Mesenchymal stem cell (in vitro differentiated cells and primary cell): ENCODE results near the gene CEMIP.

Experiments
- DNase-seq: peaks from one replicate; pipeline ENCODE4 v3.0.0-alpha.2; 2013
- H2AFZ ChIP-seq: one replicate; pipeline ENCODE4 v1.6.1; 2013; ENCODE audit warnings: low read depth, mild to moderate bottlenecking, control low read depth, inconsistent platforms, low read length, moderate library complexity
- H2AK5ac ChIP-seq: 2 replicates; pipeline ENCODE4 v1.6.1; 2013; ENCODE audit warnings: low read length, moderate library complexity, mild to moderate bottlenecking, inconsistent platforms; ENCODE audit not compliant: severe bottlenecking
- H2BK120ac ChIP-seq: one replicate; pipeline ENCODE4 v1.6.1; 2013; ENCODE audit warnings: low read depth, mild to moderate bottlenecking, inconsistent platforms, low read length, moderate library complexity
- H2BK12ac ChIP-seq, 2 experiments: one replicate each; pipeline ENCODE4 v1.6.1; 2013; ENCODE audit warnings: inconsistent platforms in 2 of 2, low read length in 2 of 2, mild to moderate bottlenecking in 2 of 2, moderate library complexity in 2 of 2, control low read depth in 1 of 2
- H2BK15ac ChIP-seq: one replicate; pipeline ENCODE4 v1.6.1; 2013; ENCODE audit warnings: mild to moderate bottlenecking, low read depth, inconsistent platforms; ENCODE audit not compliant: poor library complexity, severe bottlenecking
- H2BK5ac ChIP-seq: 2 replicates; pipeline ENCODE4 v1.6.1; 2013; ENCODE audit warnings: low read depth, mild to moderate bottlenecking, low read length, control low read depth, inconsistent platforms; ENCODE audit not compliant: poor library complexity, severe bottlenecking
- H3K14ac ChIP-seq, 2 experiments: one replicate each; pipeline ENCODE4 v1.6.1; 2013; ENCODE audit warnings: inconsistent platforms in 2 of 2, low read length in 2 of 2, control low read depth in 1 of 2, mild to moderate bottlenecking in 1 of 2, moderate library complexity in 1 of 2
- H3K18ac ChIP-seq, 2 experiments: one replicate each; pipeline ENCODE4 v1.6.1; 2013; ENCODE audit warnings: inconsistent platforms in 2 of 2, low read length in 2 of 2, control low read depth in 1 of 2, low read depth in 1 of 2, mild to moderate bottlenecking in 1 of 2
- H3K23ac ChIP-seq, 2 experiments: one replicate each; pipeline ENCODE4 v1.6.1; 2013; ENCODE audit warnings: inconsistent platforms in 2 of 2, low read length in 2 of 2, mild to moderate bottlenecking in 2 of 2, moderate library complexity in 2 of 2, control low read depth in 1 of 2
- H3K27ac ChIP-seq: 2 replicates; pipeline ENCODE4 v1.5.1; 2013; ENCODE audit warnings: mild to moderate bottlenecking, moderate library complexity, low read length, control low read depth, inconsistent platforms; ENCODE audit not compliant: poor library complexity, severe bottlenecking
- H3K27me3 ChIP-seq, 2 experiments: 2 replicates each; pipeline versions ENCODE4 v1.6.1 to v1.7.0; 2013; ENCODE audit warnings: low read length in 2 of 2, mild to moderate bottlenecking in 2 of 2, moderate library complexity in 2 of 2, control low read depth in 1 of 2, inconsistent platforms in 1 of 2; ENCODE audit not compliant: control insufficient read depth in 1 of 2, insufficient read depth in 1 of 2
- H3K36me3 ChIP-seq, 2 experiments: 2 replicates each; pipeline versions ENCODE4 v1.6.1 to v1.7.0; 2013; ENCODE audit warnings: low read length in 2 of 2, control low read depth in 1 of 2, inconsistent platforms in 1 of 2, low read depth in 1 of 2, mild to moderate bottlenecking in 1 of 2; ENCODE audit not compliant: insufficient read depth in 2 of 2, control insufficient read depth in 1 of 2
- H3K4ac ChIP-seq, 2 experiments: one replicate each; pipeline ENCODE4 v1.6.1; 2013; ENCODE audit warnings: inconsistent platforms in 2 of 2, low read length in 2 of 2, mild to moderate bottlenecking in 2 of 2, moderate library complexity in 2 of 2, control low read depth in 1 of 2, low read depth in 1 of 2
- H3K4me1 ChIP-seq: 2 replicates; pipeline ENCODE4 v1.6.1; 2013; ENCODE audit warnings: low read depth, low read length, control low read depth; ENCODE audit not compliant: control insufficient read depth, insufficient read depth
- H3K4me2 ChIP-seq: 2 replicates; pipeline ENCODE4 v1.6.1; 2013; ENCODE audit warnings: low read length, mild to moderate bottlenecking, inconsistent platforms; ENCODE audit not compliant: poor library complexity, severe bottlenecking
- H3K4me3 ChIP-seq, 2 experiments: 2 replicates each; pipeline versions ENCODE4 v1.5.1 to v1.7.0; 2013; ENCODE audit warnings: low read length in 2 of 2, mild to moderate bottlenecking in 2 of 2, control low read depth in 1 of 2, low read depth in 1 of 2; ENCODE audit not compliant: insufficient read depth in 1 of 2
- H3K79me1 ChIP-seq: replicated peaks from 2 replicates; pipeline ENCODE4 v1.6.1; 2013; ENCODE audit warnings: mild to moderate bottlenecking, control low read depth, low read length, inconsistent platforms; ENCODE audit not compliant: poor library complexity, severe bottlenecking
- H3K9ac ChIP-seq: 2 replicates; pipeline ENCODE4 v1.7.0; 2013; ENCODE audit warnings: mild to moderate bottlenecking, low read length, moderate library complexity
- H3K9me3 ChIP-seq: 2 replicates; pipeline ENCODE4 v1.7.0; 2013; ENCODE audit warnings: mild to moderate bottlenecking, low read length; ENCODE audit not compliant: control insufficient read depth
- H4K8ac ChIP-seq: one replicate; pipeline ENCODE4 v1.6.1; 2013; ENCODE audit warnings: inconsistent platforms, mild to moderate bottlenecking, low read length, moderate library complexity
- H4K91ac ChIP-seq: one replicate; pipeline ENCODE4 v1.6.1; 2013; ENCODE audit warnings: mild to moderate bottlenecking, low read length, inconsistent platforms
- WGBS: methylation state at CpG from one replicate; pipeline ENCODE4 v1.1.7; 2013; ENCODE audit warnings: mixed read lengths; 5-methylcytosine and 5-hydroxymethylcytosine counted together

CEMIP gene

DNA sequence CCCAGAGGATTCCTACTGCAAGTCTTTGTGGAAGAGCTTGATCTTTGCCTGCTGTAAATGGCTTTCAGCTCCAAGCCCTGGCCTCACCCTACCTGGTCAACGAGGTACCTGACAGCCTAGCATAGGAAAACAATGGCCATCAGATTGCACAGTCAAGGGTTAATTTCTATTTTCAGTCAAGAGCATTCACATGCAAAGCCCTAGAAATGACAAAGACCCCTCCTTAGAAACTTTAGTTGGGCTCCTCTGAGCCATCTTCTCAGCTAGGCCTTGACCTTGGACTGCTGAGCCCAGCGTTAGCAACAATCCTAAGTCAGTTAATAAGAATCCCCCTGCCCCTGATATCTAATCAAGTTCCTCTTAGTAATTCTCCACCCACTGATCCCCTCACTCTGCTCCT is 192.0 kb downstream of the CEMIP start:
- no peaks in the 10 kb centered on the region for H3K27me3 ChIP-seq
- H4K91ac ChIP-seq: no peak overlapping the region
- no peak overlapping the region for H2BK12ac ChIP-seq
- WGBS: 37% methylated on average over 2 of the region's 2 CpGs
- no peak overlapping the region for H3K9ac ChIP-seq
- no peak overlapping the region for H3K23ac ChIP-seq
- H2BK120ac ChIP-seq: no peak overlapping the region
- no peak overlapping the region for H2BK15ac ChIP-seq
- H2AK5ac ChIP-seq: no peak overlapping the region
- H3K9me3 ChIP-seq: no peaks in the 10 kb centered on the region
- H3K4me1 ChIP-seq: peaks cover 15% of the 10 kb centered on the region
- H3K27ac ChIP-seq: no peak overlapping the region
- H3K36me3 ChIP-seq: peaks cover 8 to 31% of the 10 kb centered on the region in 2 experiments
- no peak overlapping the region for H3K4me2 ChIP-seq
- no peak overlapping the region for H3K4ac ChIP-seq
- H3K4me3 ChIP-seq: no peak overlapping the region
- no peak for DNase-seq
- H4K8ac ChIP-seq: no peak overlapping the region
- H3K14ac ChIP-seq: no peak overlapping the region
- H2AFZ ChIP-seq: no peak overlapping the region
- peaks cover 21% of the 10 kb centered on the region for H3K79me1 ChIP-seq
- no peak overlapping the region for H2BK5ac ChIP-seq
- H3K18ac ChIP-seq: no peak overlapping the region

- Histone ChIP-seq H2AFZ (no peak overlapping the region), H3K4me2 (no peak overlapping the region), H3K36me3 (peaks cover 8 to 28% of the 10 kb centered on the region in 2 experiments), H2AK5ac (no peak overlapping the region), H4K91ac (no peak overlapping the region), H3K4me1 (peaks cover 10% of the 10 kb centered on the region), H3K23ac (no peak overlapping the region), H3K9me3 (no peaks in the 10 kb centered on the region), H3K14ac (no peak overlapping the region), H3K9ac (no peak overlapping the region), H2BK12ac (no peak overlapping the region), H3K4ac (no peak overlapping the region), H3K27me3 (no peaks in the 10 kb centered on the region), H3K4me3 (no peak overlapping the region), H3K79me1 (peaks cover 26% of the 10 kb centered on the region), H3K18ac (no peak overlapping the region), H2BK5ac (no peak overlapping the region), H2BK15ac (no peak overlapping the region), H4K8ac (no peak overlapping the region), H3K27ac (no peak overlapping the region), H2BK120ac (no peak overlapping the region)
- no peak for DNase-seq
- 97% methylated on average over 3 of the region's 3 CpGs for WGBS
Observed at GRCh38 chr15:80972276-80972675, 193.1 kb downstream of the CEMIP start.

- no peaks in the 10 kb centered on the region for H3K9me3 ChIP-seq
- H4K8ac ChIP-seq: no peak overlapping the region
- no peak overlapping the region for H3K4me3 ChIP-seq
- H3K14ac ChIP-seq: no peak overlapping the region
- no peak overlapping the region for H3K9ac ChIP-seq
- no peak overlapping the region for H4K91ac ChIP-seq
- no peak overlapping the region for H3K4ac ChIP-seq
- H3K4me1 ChIP-seq: peaks cover 2% of the 10 kb centered on the region
- H3K27me3 ChIP-seq: no peaks in the 10 kb centered on the region
- H2BK12ac ChIP-seq: no peak overlapping the region
- no peak overlapping the region for H2BK15ac ChIP-seq
- no peak overlapping the region for H3K4me2 ChIP-seq
- H2BK120ac ChIP-seq: no peak overlapping the region
- peaks cover 37% of the 10 kb centered on the region for H3K79me1 ChIP-seq
- H2AFZ ChIP-seq: no peak overlapping the region
- WGBS: 92% methylated on average over 2 of the region's 4 CpGs
- no peak overlapping the region for H3K23ac ChIP-seq
- H2BK5ac ChIP-seq: no peak overlapping the region
- H3K27ac ChIP-seq: no peak overlapping the region
- H2AK5ac ChIP-seq: no peak overlapping the region
- peaks cover 21 to 32% of the 10 kb centered on the region in 2 experiments for H3K36me3 ChIP-seq
- H3K18ac ChIP-seq: no peak overlapping the region
- DNase-seq: no peak
Observed at GRCh38 chr15:80974914-80975313, 195.7 kb downstream of the CEMIP start.

DNA sequence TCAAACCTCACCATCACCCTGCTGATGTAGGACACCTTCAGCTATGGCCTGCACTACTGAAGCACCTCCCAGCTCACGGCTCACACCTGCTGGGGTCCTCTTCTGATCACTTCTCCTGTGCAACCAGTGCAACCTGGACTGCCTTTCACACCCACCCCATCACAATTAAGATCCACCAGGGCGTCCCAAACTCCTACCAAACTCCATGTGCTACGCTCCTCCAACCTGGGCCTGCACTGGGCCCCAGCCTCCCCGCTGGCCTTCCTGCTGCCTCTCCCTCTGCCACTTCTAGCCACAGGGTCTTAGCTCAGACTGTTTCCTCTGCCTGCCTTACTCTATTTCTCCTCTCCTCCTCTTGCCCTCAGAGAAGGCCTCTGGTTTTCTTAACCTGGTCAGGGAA is 197.7 kb downstream of the CEMIP start:
- Histone ChIP-seq H3K4me2 (no peak overlapping the region), H3K79me1 (peaks cover 42% of the 10 kb centered on the region), H4K91ac (peak overlapping the region; percentile 27), H2BK15ac (no peak overlapping the region), H2BK12ac (no peak overlapping the region), H3K23ac (no peak overlapping the region), H3K18ac (no peak overlapping the region), H3K14ac (no peak overlapping the region), H3K9ac (no peak overlapping the region), H3K4me3 (no peak overlapping the region), H2BK120ac (no peak overlapping the region), H3K4ac (no peak overlapping the region), H3K27ac (no peak overlapping the region), H3K9me3 (no peaks in the 10 kb centered on the region), H2BK5ac (no peak overlapping the region), H3K36me3 (peaks cover 22 to 38% of the 10 kb centered on the region in 2 experiments), H3K4me1 (peaks cover 2% of the 10 kb centered on the region), H2AK5ac (no peak overlapping the region), H2AFZ (no peak overlapping the region), H4K8ac (no peak overlapping the region), H3K27me3 (no peaks in the 10 kb centered on the region)
- DNase-seq: no peak
- 89% methylated on average over 4 of the region's 4 CpGs for WGBS
